Immature natural killer cell (primary cell): ENCODE data around the gene PELI2. TPM values are rescaled to one million over a fixed set of nuclear protein-coding genes. Genes with fewer than 3 reads are reported as not detected.
"Not testable (repeated sequence)": the region's sequence is repeated elsewhere in the genome, so short reads cannot be mapped to it uniquely, and the experiment has no call there.

Experiments
- DNase-seq, 3 donors: peaks; one replicate each; pipeline ENCODE4 v3.0.0; 2022; ENCODE audit warnings: mixed read lengths in 1 of 3
- H3K27ac Mint-ChIP-seq, 6 donors: one replicate each; pipeline ENCODE4 v1.8.0; 2020; ENCODE audit warnings: mixed read lengths in 6 of 6, mild to moderate bottlenecking in 5 of 6, inconsistent platforms in 4 of 6, moderate library complexity in 3 of 6
- H3K27me3 Mint-ChIP-seq, 3 donors: one replicate each; pipeline ENCODE4 v1.8.0; 2020 to 2021; ENCODE audit warnings: low read depth in 3 of 3, mild to moderate bottlenecking in 3 of 3, mixed read lengths in 3 of 3, moderate library complexity in 3 of 3, inconsistent platforms in 1 of 3
- H3K36me3 Mint-ChIP-seq, 3 donors: one replicate each; pipeline ENCODE4 v1.8.0; 2020; ENCODE audit warnings: mixed read lengths in 3 of 3, inconsistent platforms in 2 of 3, mild to moderate bottlenecking in 2 of 3
- H3K4me1 Mint-ChIP-seq, 2 donors: one replicate each; pipeline ENCODE4 v1.8.0; 2020; ENCODE audit warnings: inconsistent platforms in 2 of 2, mild to moderate bottlenecking in 2 of 2, mixed read lengths in 2 of 2, moderate library complexity in 1 of 2
- H3K4me3 Mint-ChIP-seq, 5 donors: one replicate each; pipeline ENCODE4 v1.8.0; 2020; ENCODE audit warnings: mild to moderate bottlenecking in 5 of 5, mixed read lengths in 5 of 5, inconsistent platforms in 3 of 5, moderate library complexity in 3 of 5
- H3K9me3 Mint-ChIP-seq, 6 donors: one replicate each; pipeline ENCODE4 v1.8.0; 2020; ENCODE audit warnings: mild to moderate bottlenecking in 6 of 6, mixed read lengths in 6 of 6, inconsistent platforms in 4 of 6, moderate library complexity in 3 of 6
- polyA plus RNA-seq, 3 donors: library from polyadenylated mRNA; unstranded; fragments of 300-500 nt; fragmentation: Illumina TruSeq; gene quantifications; one replicate each; pipeline ENCODE4 v1.2.3, GENCODE V29; 2021

PELI2 gene
- polyA plus RNA-seq, 3 donors from 2014 or later: 2.6 to 3.7 (median 2.7) TPM

GRCh38 chr14:56153267-56153666 is 35.1 kb downstream of the PELI2 start:
- no peaks in the 10 kb centered on the region for H3K9me3 Mint-ChIP-seq
- no peak overlapping the region for H3K27ac Mint-ChIP-seq
- H3K27me3 Mint-ChIP-seq: peaks cover 0 to 8% (median 0%) of the 10 kb centered on the region in 3 donors
- no peak overlapping the region for H3K4me3 Mint-ChIP-seq
- no peak for DNase-seq
- H3K36me3 Mint-ChIP-seq: no peaks in the 10 kb centered on the region
- H3K4me1 Mint-ChIP-seq: peaks cover 37 to 39% of the 10 kb centered on the region in 2 donors

GRCh38 chr14:56154321-56154720 is 36.1 kb downstream of the PELI2 start:
- Mint-ChIP-seq H3K4me3 (no peak overlapping the region), H3K27ac (no peak overlapping the region), H3K27me3 (peaks cover 0 to 6% (median 0%) of the 10 kb centered on the region in 3 donors), H3K9me3 (no peaks in the 10 kb centered on the region), H3K4me1 (peaks cover 28 to 34% of the 10 kb centered on the region in 2 donors), H3K36me3 (no peaks in the 10 kb centered on the region)
- DNase-seq: no peak

DNA sequence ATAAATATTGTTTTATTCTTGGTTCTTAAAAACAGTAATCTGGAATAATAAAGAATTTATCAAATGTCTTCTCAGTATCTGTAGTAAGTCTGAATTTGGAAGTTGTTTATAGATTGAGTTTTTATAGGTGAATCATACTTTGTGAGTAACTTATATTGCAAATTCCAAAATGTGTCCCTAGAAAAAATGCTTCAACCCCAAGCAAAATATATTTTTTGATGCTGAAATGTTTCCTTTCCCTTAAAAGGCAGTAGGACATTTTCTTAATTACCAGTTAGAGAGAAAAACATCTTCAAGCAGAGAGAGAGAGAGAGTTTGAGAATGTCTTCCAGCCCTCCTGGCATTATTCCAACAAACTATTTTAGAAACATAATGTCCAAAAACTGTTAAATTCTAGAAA is 37.9 kb downstream of the PELI2 start:
- no peaks in the 10 kb centered on the region for H3K27me3 Mint-ChIP-seq
- H3K36me3 Mint-ChIP-seq: no peaks in the 10 kb centered on the region
- DNase-seq: no peak
- peaks cover 16 to 26% of the 10 kb centered on the region in 2 donors for H3K4me1 Mint-ChIP-seq
- no peak overlapping the region for H3K27ac Mint-ChIP-seq
- H3K4me3 Mint-ChIP-seq: no peak overlapping the region
- no peaks in the 10 kb centered on the region for H3K9me3 Mint-ChIP-seq

DNA sequence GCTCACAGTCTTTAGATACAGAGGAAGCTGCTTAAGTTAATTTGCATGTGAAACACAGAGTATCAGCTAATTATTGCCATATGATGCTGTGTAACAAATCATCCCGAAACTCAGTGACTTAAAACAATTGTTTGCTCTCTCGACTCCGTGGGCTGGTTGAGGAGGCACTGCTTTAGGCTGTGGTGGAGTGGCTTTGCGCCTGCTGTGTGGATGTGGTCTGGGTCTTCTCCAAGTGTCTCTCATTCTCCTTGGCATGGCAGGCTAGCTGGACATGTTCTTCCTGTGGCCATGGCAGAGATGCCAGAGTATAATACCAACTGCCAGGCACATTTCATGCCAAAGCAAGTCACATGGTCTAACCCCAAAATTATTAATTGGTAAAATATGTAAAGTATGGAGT is 40.9 kb downstream of the PELI2 start:
- Mint-ChIP-seq H3K27me3 (peaks cover 0 to 2% (median 0%) of the 10 kb centered on the region in 3 donors), H3K4me3 (no peak overlapping the region), H3K27ac (no peak overlapping the region), H3K36me3 (peaks cover 0 to 4% (median 2%) of the 10 kb centered on the region in 3 donors), H3K9me3 (peaks cover 0 to 9% (median 2%) of the 10 kb centered on the region in 6 donors), H3K4me1 (peaks cover 11 to 15% of the 10 kb centered on the region in 2 donors)
- no peak for DNase-seq

DNA sequence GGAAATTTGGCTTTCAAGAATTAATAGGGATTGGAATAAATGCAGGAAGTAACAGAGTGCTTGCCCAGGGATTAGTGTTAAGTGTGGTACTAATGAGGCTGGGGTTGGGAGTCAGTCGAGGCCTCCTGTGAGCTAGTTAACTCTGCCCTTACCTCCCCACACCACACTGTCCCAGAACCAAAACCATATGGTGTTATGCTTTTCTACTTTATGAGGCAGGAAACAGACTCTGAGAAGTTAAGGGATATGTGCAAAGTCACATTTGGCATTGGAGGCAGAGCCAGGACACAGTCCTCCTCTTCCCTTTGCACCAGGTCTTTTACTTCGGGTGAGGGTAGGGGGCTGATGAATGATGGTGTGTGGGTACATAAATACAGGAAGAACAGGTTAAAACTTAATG is 41.9 kb downstream of the PELI2 start:
- peaks cover 0 to 2% (median 2%) of the 10 kb centered on the region in 3 donors for H3K27me3 Mint-ChIP-seq
- peak overlapping the region in 2 of 6 donors; percentile 28 to 36 for H3K27ac Mint-ChIP-seq
- peaks cover 1 to 19% (median 10%) of the 10 kb centered on the region in 6 donors for H3K9me3 Mint-ChIP-seq
- DNase-seq: no peak
- peaks cover 6 to 13% (median 13%) of the 10 kb centered on the region in 3 donors for H3K36me3 Mint-ChIP-seq
- no peak overlapping the region for H3K4me3 Mint-ChIP-seq
- peaks cover 12 to 15% of the 10 kb centered on the region in 2 donors for H3K4me1 Mint-ChIP-seq

DNA sequence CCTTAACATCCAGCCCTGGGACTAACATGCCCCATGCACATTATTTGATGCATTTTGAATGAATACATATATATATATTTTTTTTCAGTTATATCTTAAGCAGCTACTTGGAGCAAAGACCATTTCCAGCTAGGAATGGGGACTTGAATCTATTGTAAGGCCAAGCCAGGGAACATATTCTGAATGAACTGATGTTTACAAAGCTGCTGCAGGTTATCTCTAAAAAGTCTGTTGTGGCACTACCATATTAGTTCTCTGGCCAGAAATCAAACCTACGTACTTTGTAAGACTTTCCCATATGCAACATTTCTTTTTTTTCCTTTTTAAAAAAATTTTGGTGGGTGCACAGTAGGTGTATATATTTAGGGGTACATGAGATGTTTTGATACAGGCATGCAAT is 43.4 kb downstream of the PELI2 start:
- peaks cover 2 to 32% (median 19%) of the 10 kb centered on the region in 6 donors for H3K9me3 Mint-ChIP-seq

DNA sequence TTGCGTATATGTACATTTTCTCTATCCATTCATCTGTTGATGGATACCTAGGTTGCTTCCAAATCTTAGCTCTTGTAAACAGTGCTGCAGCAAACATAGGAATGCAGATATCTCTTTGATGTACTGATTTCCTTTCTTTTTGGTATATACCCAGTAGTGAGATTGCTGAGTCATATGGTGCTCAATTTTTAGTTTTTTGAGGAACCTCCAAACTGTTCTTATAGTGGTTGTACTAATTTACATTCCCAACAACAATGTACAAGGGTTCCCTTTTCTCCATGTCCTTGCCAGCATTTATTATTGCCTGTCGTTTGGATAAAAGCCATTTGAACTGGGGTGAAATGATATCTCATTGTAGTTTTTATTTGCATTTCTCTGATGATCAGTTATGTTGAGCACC is 44.3 kb downstream of the PELI2 start:
- H3K4me1 Mint-ChIP-seq: peaks cover 15 to 20% of the 10 kb centered on the region in 2 donors
- peaks cover 15 to 28% (median 21%) of the 10 kb centered on the region in 3 donors for H3K36me3 Mint-ChIP-seq

More for the DNA sequence above, 43.4 kb downstream of the PELI2 start:
- Mint-ChIP-seq H3K4me3 (no peak overlapping the region), H3K27me3 (peaks cover 0 to 2% (median 2%) of the 10 kb centered on the region in 3 donors), H3K4me1 (peaks cover 12 to 20% of the 10 kb centered on the region in 2 donors), H3K27ac (no peak overlapping the region), H3K36me3 (peaks cover 10 to 22% (median 21%) of the 10 kb centered on the region in 3 donors)
- DNase-seq: no peak

GRCh38 chr14:56166579-56166978 is 48.4 kb downstream of the PELI2 start:
- not testable (repeated sequence) for H3K27ac Mint-ChIP-seq, H3K4me3 Mint-ChIP-seq, H3K27me3 Mint-ChIP-seq, DNase-seq
- Mint-ChIP-seq H3K36me3 (peaks cover 15 to 30% (median 21%) of the 10 kb centered on the region in 3 donors), H3K9me3 (peaks cover 7 to 46% (median 28%) of the 10 kb centered on the region in 6 donors), H3K4me1 (peaks cover 12 to 24% of the 10 kb centered on the region in 2 donors)

More for the DNA sequence above, 44.3 kb downstream of the PELI2 start:
- H3K27me3 Mint-ChIP-seq: peaks cover 0 to 2% (median 2%) of the 10 kb centered on the region in 3 donors
- DNase-seq: no peak
- H3K9me3 Mint-ChIP-seq: peaks cover 7 to 40% (median 26%) of the 10 kb centered on the region in 6 donors
- H3K27ac Mint-ChIP-seq: no peak overlapping the region
- no peak overlapping the region for H3K4me3 Mint-ChIP-seq

DNA sequence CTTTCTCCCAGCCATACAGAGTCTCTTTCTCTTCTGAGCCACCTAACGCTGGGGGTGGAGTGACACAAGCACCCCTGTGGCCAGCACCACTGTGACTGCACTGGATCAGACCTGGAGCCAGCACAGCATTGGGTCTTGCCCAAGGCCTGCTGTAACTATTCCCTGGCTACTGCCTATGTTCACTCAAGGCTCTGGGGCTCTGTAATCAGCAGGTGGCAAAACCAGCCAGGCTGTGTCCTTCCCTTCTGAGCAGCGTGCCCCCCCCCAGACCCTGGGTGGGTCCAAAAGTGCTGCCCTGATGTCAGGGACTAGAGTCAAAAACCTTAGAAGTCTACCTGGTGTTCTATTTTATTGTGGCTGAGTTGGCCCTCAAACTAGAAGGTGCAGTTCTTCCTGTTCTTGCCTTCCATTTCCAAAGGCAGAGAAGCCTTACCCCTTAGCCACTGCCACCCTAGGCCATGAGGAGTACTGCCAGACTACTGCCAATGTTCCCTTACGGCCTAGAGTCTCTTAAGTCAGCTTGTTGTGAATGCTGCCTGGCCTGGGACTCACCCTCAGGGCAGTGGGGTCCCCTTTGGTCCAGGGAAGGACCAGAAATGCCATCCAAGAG is 49.9 kb downstream of the PELI2 start:
- Mint-ChIP-seq H3K9me3 (peaks cover 7 to 46% (median 28%) of the 10 kb centered on the region in 6 donors), H3K4me3 (no peak overlapping the region), H3K27ac (peak overlapping the region in 1 of 6 donors; percentile 35), H3K36me3 (peaks cover 15 to 26% (median 21%) of the 10 kb centered on the region in 3 donors), H3K27me3 (peaks cover 0 to 5% (median 2%) of the 10 kb centered on the region in 3 donors), H3K4me1 (peaks cover 28 to 35% of the 10 kb centered on the region in 2 donors)
- no peak for DNase-seq

- Mint-ChIP-seq H3K4me1 (peaks cover 47 to 52% of the 10 kb centered on the region in 2 donors), H3K4me3 (no peak overlapping the region)
These were observed 51.8 kb downstream of the PELI2 start for GRCh38 chr14:56170028-56170427.

GRCh38 chr14:56170877-56171422 is 52.7 kb downstream of the PELI2 start:
- Mint-ChIP-seq H3K4me3 (no peak overlapping the region), H3K4me1 (peaks cover 47 to 56% of the 10 kb centered on the region in 2 donors), H3K9me3 (peaks cover 4 to 18% (median 13%) of the 10 kb centered on the region in 6 donors), H3K27me3 (peaks cover 0 to 4% (median 0%) of the 10 kb centered on the region in 3 donors), H3K36me3 (peaks cover 4 to 13% (median 12%) of the 10 kb centered on the region in 3 donors), H3K27ac (no peak overlapping the region)
- no peak for DNase-seq

More at GRCh38 chr14:56170028-56170427, 51.8 kb downstream of the PELI2 start:
- Mint-ChIP-seq H3K36me3 (peaks cover 9 to 18% (median 13%) of the 10 kb centered on the region in 3 donors), H3K27ac (no peak overlapping the region), H3K27me3 (peaks cover 0 to 3% (median 0%) of the 10 kb centered on the region in 3 donors), H3K9me3 (peaks cover 5 to 27% (median 17%) of the 10 kb centered on the region in 6 donors)
- no peak for DNase-seq

GRCh38 chr14:56172074-56172473 is 53.9 kb downstream of the PELI2 start:
- H3K27ac Mint-ChIP-seq: peak overlapping the region in 2 of 6 donors; percentile 15 to 62
- peaks cover 2 to 10% (median 6%) of the 10 kb centered on the region in 6 donors for H3K9me3 Mint-ChIP-seq
- peak overlapping the region in 3 of 5 donors; percentile 29 to 58 (median 31) for H3K4me3 Mint-ChIP-seq
- peaks cover 42 to 58% of the 10 kb centered on the region in 2 donors for H3K4me1 Mint-ChIP-seq
- peaks cover 0 to 7% (median 6%) of the 10 kb centered on the region in 3 donors for H3K36me3 Mint-ChIP-seq
- H3K27me3 Mint-ChIP-seq: peaks cover 0 to 6% (median 0%) of the 10 kb centered on the region in 3 donors
- no peak for DNase-seq

DNA sequence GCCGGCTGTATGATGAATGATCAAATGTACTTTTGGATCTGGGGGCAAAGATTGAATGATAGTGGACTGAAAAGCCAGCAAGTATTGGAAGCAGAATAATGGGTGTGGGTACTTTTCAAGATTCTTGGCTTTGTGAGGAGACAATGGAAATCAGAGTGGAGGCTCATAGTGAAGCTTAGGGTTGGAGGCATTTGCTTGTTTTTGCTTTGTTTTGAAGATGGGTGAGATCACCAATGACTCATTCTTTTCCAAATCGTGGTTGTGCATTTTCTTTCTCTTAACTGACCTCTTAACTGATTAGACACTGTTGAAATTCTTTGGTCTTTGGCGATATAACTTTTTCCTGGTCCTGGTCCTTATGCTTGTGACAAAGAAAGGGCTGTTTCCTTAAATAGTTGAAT is 54.4 kb downstream of the PELI2 start:
- peak overlapping the region in 4 of 6 donors; percentile 5 to 43 (median 5) for H3K27ac Mint-ChIP-seq
- DNase-seq: no peak
- peaks cover 0 to 5% (median 1%) of the 10 kb centered on the region in 6 donors for H3K9me3 Mint-ChIP-seq
- peaks cover 42 to 54% of the 10 kb centered on the region in 2 donors for H3K4me1 Mint-ChIP-seq
- H3K27me3 Mint-ChIP-seq: peaks cover 0 to 6% (median 0%) of the 10 kb centered on the region in 3 donors
- H3K4me3 Mint-ChIP-seq: peak overlapping the region in 4 of 5 donors; percentile 4 to 58 (median 30)
- H3K36me3 Mint-ChIP-seq: peaks cover 0 to 4% (median 1%) of the 10 kb centered on the region in 3 donors
